ENCODE data around the gene LMO2. TPM values are rescaled to one million over a fixed set of nuclear protein-coding genes. Genes with fewer than 3 reads are reported as not detected.

The LMO2 gene
- total RNA-seq, result 0.30 and 0.84 TPM in 2 replicates

DNA sequence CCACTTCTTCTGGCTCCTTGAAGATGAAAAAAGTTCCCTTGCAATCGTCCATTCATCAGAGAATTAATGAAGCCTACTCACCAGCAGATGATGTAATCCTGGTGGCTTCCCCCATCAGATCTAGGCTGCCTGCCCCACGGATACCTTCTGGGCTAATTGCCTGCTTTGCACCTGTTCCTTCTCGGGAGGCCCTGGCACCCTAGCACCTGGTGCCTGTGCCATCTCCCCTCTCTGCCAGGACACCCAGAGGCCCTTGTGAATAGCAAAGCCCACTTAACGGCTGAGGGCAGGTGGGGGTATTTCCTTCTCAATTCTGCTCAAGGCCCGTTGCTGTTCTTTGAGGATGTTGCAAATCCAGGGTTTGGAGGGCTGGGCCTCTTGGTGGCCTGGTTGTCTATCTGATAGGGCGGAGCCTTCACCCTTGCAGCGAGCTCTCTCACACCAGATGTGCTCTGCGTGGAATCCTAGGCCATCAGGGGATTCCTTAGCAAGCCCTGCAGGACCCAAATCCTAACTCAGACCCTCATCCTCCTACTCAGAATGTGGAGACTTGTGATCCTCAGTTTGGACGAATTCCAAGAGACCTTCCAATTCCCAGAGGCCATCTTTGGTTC lies at the start of gene LMO2:
TSS of gene LMO2 (minus strand) at position 363 of the 614 bp plus-strand sequence. CDS start 22,360 bp downstream, outside the sequence.

Other genes starting within 250 kb of the LMO2 start
- gene C11orf91, start 191.2 kb downstream of the LMO2 start, total RNA-seq, result not detected in 2 replicates
- 408 and 452 TPM in 2 replicates for gene CD59, start 155.7 kb downstream of the LMO2 start, total RNA-seq
- 18.9 and 23.2 TPM in 2 replicates for gene FBXO3, start 117.6 kb downstream of the LMO2 start, total RNA-seq
- 166 and 213 TPM in 2 replicates for gene CAPRIN1, start 159.7 kb upstream of the LMO2 start, total RNA-seq
- 21.5 and 25.0 TPM in 2 replicates for gene NAT10, start 213.6 kb upstream of the LMO2 start, total RNA-seq